WTC11 (cell line): ENCODE measurements around the gene FCN2. TPM values are rescaled to one million over a fixed set of nuclear protein-coding genes. Genes with fewer than 3 reads are reported as not detected.

Source experiments
- ATAC-seq: fragments of 200-7000 bp; cut with Tn5 transposase; 2 replicates; pipeline ENCODE4 v1.10.0; 2021; ENCODE audit warnings: mild to moderate bottlenecking, moderate library complexity
- CTCF ChIA-PET: fragments of 300-600 bp; sonication (Branson Sonifier 250); formaldehyde crosslinking; loops from one replicate; lab custom pipeline; 2021; ENCODE audit warnings: antibody characterized with exemption; lab: Charles Lee
- POLR2A ChIA-PET: fragments of 350-600 bp; sonication (Branson Sonifier 250); formaldehyde crosslinking; loops from one replicate; lab custom pipeline; 2021; ENCODE audit warnings: antibody characterized with exemption; lab: Charles Lee
- DNase-seq: peaks from one replicate; pipeline ENCODE4 v3.0.0; 2021; ENCODE audit warnings: low spot score
- H3K27ac Mint-ChIP-seq: 2 replicates; pipeline ENCODE4 v1.8.0; 2021; ENCODE audit warnings: mixed read lengths
- H3K27me3 Mint-ChIP-seq: 2 replicates; pipeline ENCODE4 v1.8.0; 2021; ENCODE audit warnings: low read depth, mild to moderate bottlenecking, moderate library complexity, mixed read lengths
- H3K36me3 Mint-ChIP-seq: 2 replicates; pipeline ENCODE4 v1.8.0; 2021; ENCODE audit warnings: mixed read lengths
- H3K4me1 Mint-ChIP-seq: 2 replicates; pipeline ENCODE4 v1.8.0; 2022; ENCODE audit warnings: mixed read lengths
- H3K4me3 Mint-ChIP-seq: 2 replicates; pipeline ENCODE4 v1.8.0; 2021; ENCODE audit warnings: mild to moderate bottlenecking, moderate library complexity, mixed read lengths
- H3K9me3 Mint-ChIP-seq: 2 replicates; pipeline ENCODE4 v1.8.0; 2021; ENCODE audit warnings: mixed read lengths
- ARID4B ChIP-seq: sonication (generic); formaldehyde crosslinking; IDR thresholded peaks from 2 replicates; pipeline ENCODE4 v1.8.0; 2023; ENCODE audit warnings: missing genetic modification reagents, mild to moderate bottlenecking, borderline replicate concordance
- ATF2 ChIP-seq: sonication (generic); formaldehyde crosslinking; IDR thresholded peaks from 2 replicates; pipeline ENCODE4 v1.8.1; 2022; ENCODE audit warnings: low read depth, missing genetic modification reagents, borderline replicate concordance
- ATF6 ChIP-seq: sonication (generic); formaldehyde crosslinking; IDR thresholded peaks from 2 replicates; pipeline ENCODE4 v1.8.1; 2023; ENCODE audit warnings: mild to moderate bottlenecking, missing genetic modification reagents
- CBFB ChIP-seq: sonication (generic); formaldehyde crosslinking; IDR thresholded peaks from 2 replicates; pipeline ENCODE4 v1.8.1; 2022; ENCODE audit warnings: mild to moderate bottlenecking, low read depth, missing genetic modification reagents
- CTCF ChIP-seq: fragments of 200-600 bp; IDR thresholded peaks from 2 replicates; pipeline ENCODE4 v1.8.0; 2022; ENCODE audit warnings: antibody characterized with exemption
- GRHL2 ChIP-seq: fragments of 250-450 bp; sonication (Bioruptor Pico); IDR thresholded peaks from 2 replicates; pipeline ENCODE4 v1.8.0; 2022; ENCODE audit warnings: mild to moderate bottlenecking, moderate library complexity; ENCODE audit not compliant: insufficient replicate concordance, severe bottlenecking
- NFYB ChIP-seq: sonication (generic); formaldehyde crosslinking; conservative IDR thresholded peaks from 2 replicates; pipeline ENCODE4 v1.8.0; 2022; ENCODE audit warnings: low read depth, missing genetic modification reagents
- TEAD1 ChIP-seq: sonication (generic); formaldehyde crosslinking; IDR thresholded peaks from 2 replicates; pipeline ENCODE4 v1.8.0; 2022; ENCODE audit warnings: mild to moderate bottlenecking, missing genetic modification reagents
- ZBTB43 ChIP-seq: sonication (generic); formaldehyde crosslinking; IDR thresholded peaks from 2 replicates; pipeline ENCODE4 v1.8.1; 2023; ENCODE audit warnings: mild to moderate bottlenecking, missing genetic modification reagents
- ZMAT4 ChIP-seq: fragments of 250-450 bp; sonication (Bioruptor Pico); IDR thresholded peaks from 2 replicates; pipeline ENCODE4 v1.9.0; 2021; ENCODE audit warnings: mild to moderate bottlenecking
- ZNF138 ChIP-seq: sonication (generic); formaldehyde crosslinking; conservative IDR thresholded peaks from 2 replicates; pipeline ENCODE4 v1.8.1; 2022; ENCODE audit warnings: mild to moderate bottlenecking, moderate library complexity, missing genetic modification reagents
- ZNF281 ChIP-seq: sonication (generic); formaldehyde crosslinking; IDR thresholded peaks from 2 replicates; pipeline ENCODE4 v1.8.0; 2023; ENCODE audit warnings: mild to moderate bottlenecking, missing genetic modification reagents
- ZNF512 ChIP-seq: sonication (generic); formaldehyde crosslinking; IDR thresholded peaks from 2 replicates; pipeline ENCODE4 v1.8.1; 2022; ENCODE audit warnings: missing genetic modification reagents, borderline replicate concordance
- ZSCAN18 ChIP-seq: fragments of 250-450 bp; sonication (Bioruptor Pico); IDR thresholded peaks from 2 replicates; pipeline ENCODE4 v2.1.2; 2022; ENCODE audit warnings: mild to moderate bottlenecking, moderate library complexity
- total RNA-seq: library from RNA; stranded (reverse); gene quantifications from 3 replicates; pipeline ENCODE4 v1.2.3, GENCODE V29; 2021

FCN2 gene
- total RNA-seq, 1 experiment from 2014 or later: not detected

GRCh38 chr9:134899818-134900217 is 19.2 kb downstream of the FCN2 start:
- ChIA-PET CTCF (interaction anchor here (2.2 kb wide), 1 partner anchor 121 kb away, joined by 8 read pairs; no protein-coding TSS in a partner anchor), POLR2A (no interaction called here)
- TF ChIP-seq TEAD1 (CRISPR knock-in tag) (no peak), ZNF138 (CRISPR knock-in tag) (no peak), GRHL2 (CRISPR knock-in tag) (no peak), CTCF (no peak), ZSCAN18 (no peak), ZBTB43 (CRISPR knock-in tag) (no peak), NFYB (CRISPR knock-in tag) (no peak), ARID4B (no peak), ATF6 (no peak), ZNF281 (CRISPR knock-in tag) (no peak), ZNF512 (no peak), CBFB (CRISPR knock-in tag) (no peak), ATF2 (CRISPR knock-in tag) (no peak), ZMAT4 (no peak)
- ATAC-seq (no peak), DNase-seq (no peak)
- H3K4me1 Mint-ChIP-seq: no peaks in the 10 kb centered on the region
- peaks cover 10% of the 10 kb centered on the region for H3K36me3 Mint-ChIP-seq
- H3K27ac Mint-ChIP-seq: no peak overlapping the region
- peaks cover 22% of the 10 kb centered on the region for H3K9me3 Mint-ChIP-seq
- no peak overlapping the region for H3K4me3 Mint-ChIP-seq
- no peaks in the 10 kb centered on the region; the same call in 1 of the 2 replicates for H3K27me3 Mint-ChIP-seq
